Neural cell (in vitro differentiated cells): ENCODE measurements around the gene PRKACA. TPM values are rescaled to one million over a fixed set of nuclear protein-coding genes. Genes with fewer than 3 reads are reported as not detected.

Experiments used
- H2AFZ ChIP-seq: fragments of 200-600, 300-800 bp; sonication (generic), shearing (Covaris generic); 2 replicates; pipeline ENCODE4 v1.6.0; 2014; ENCODE audit warnings: low read depth, mild to moderate bottlenecking, antibody characterized with exemption, low read length, moderate library complexity
- H3F3A ChIP-seq: fragments of 200-600 bp; shearing (Covaris generic); 2 replicates; pipeline ENCODE4 v1.6.1; 2016; ENCODE audit warnings: mild to moderate bottlenecking, moderate library complexity, mixed read lengths, antibody characterized with exemption, low read length; ENCODE audit not compliant: insufficient read depth, poor library complexity, severe bottlenecking
- H3K27ac ChIP-seq: fragments of 200-600, 300-800 bp; sonication (generic), shearing (Covaris generic); 2 replicates; pipeline ENCODE4 v1.5.1; 2014; ENCODE audit warnings: mild to moderate bottlenecking, low read length, moderate library complexity
- H3K27me3 ChIP-seq: fragments of 300-800, 200-600 bp; sonication (generic), shearing (Covaris generic); 2 replicates; pipeline ENCODE4 v1.6.0; 2014; ENCODE audit warnings: mild to moderate bottlenecking, low read depth, low read length, moderate library complexity; ENCODE audit not compliant: insufficient read depth
- H3K36me3 ChIP-seq: fragments of 300-800, 200-600 bp; sonication (generic), shearing (Covaris generic); 2 replicates; pipeline ENCODE4 v1.5.1; 2014; ENCODE audit warnings: mild to moderate bottlenecking, antibody characterized with exemption, low read length, moderate library complexity; ENCODE audit not compliant: insufficient read depth
- H3K4me2 ChIP-seq: fragments of 300-800, 200-600 bp; sonication (generic), shearing (Covaris generic); 2 replicates; pipeline ENCODE4 v1.6.0; 2014; ENCODE audit warnings: mild to moderate bottlenecking, low read length
- H3K4me3 ChIP-seq: fragments of 300-800, 200-600 bp; sonication (generic), shearing (Covaris generic); 2 replicates; pipeline ENCODE4 v1.5.1; 2014; ENCODE audit warnings: mild to moderate bottlenecking, low read length, moderate library complexity
- H3K79me2 ChIP-seq: fragments of 200-600 bp; shearing (Covaris generic); replicated peaks from 2 replicates; pipeline ENCODE4 v1.6.0; 2014; ENCODE audit warnings: mild to moderate bottlenecking, low read length, moderate library complexity; ENCODE audit not compliant: insufficient read depth
- H3K9ac ChIP-seq: fragments of 300-800, 200-600 bp; sonication (generic), shearing (Covaris generic); 2 replicates; pipeline ENCODE4 v1.6.1; 2016; ENCODE audit warnings: mild to moderate bottlenecking, low read length, mixed read lengths
- H3K9me2 ChIP-seq: fragments of 200-600 bp; shearing (Covaris generic); 2 replicates; pipeline ENCODE4 v1.6.1; 2016; ENCODE audit warnings: mild to moderate bottlenecking, low read length, mixed read lengths; ENCODE audit not compliant: insufficient read depth
- H3K9me3 ChIP-seq: fragments of 200-600, 300-800 bp; sonication (generic), shearing (Covaris generic); 2 replicates; pipeline ENCODE4 v1.6.1; 2016; ENCODE audit warnings: mild to moderate bottlenecking, mixed run types, low read length, moderate library complexity, mixed read lengths
- H4K20me1 ChIP-seq: fragments of 200-600 bp; shearing (Covaris generic); 2 replicates; pipeline ENCODE4 v1.6.1; 2016; ENCODE audit warnings: mild to moderate bottlenecking, mixed run types; ENCODE audit not compliant: insufficient read depth
- CTCF ChIP-seq: fragments of 450-650 bp; IDR thresholded peaks from 2 replicates; pipeline ENCODE4 v1.5.1; 2014; ENCODE audit warnings: antibody characterized with exemption, mild to moderate bottlenecking, moderate library complexity; ENCODE audit not compliant: poor library complexity, severe bottlenecking
- EP300 ChIP-seq: fragments of 450-650 bp; conservative IDR thresholded peaks from 2 replicates; pipeline ENCODE4 v1.6.1; 2014; ENCODE audit warnings: antibody characterized with exemption, mild to moderate bottlenecking, moderate library complexity; ENCODE audit not compliant: poor library complexity, severe bottlenecking
- EZH2 ChIP-seq: fragments of 200-600, 300-800 bp; shearing (Covaris generic), sonication (generic); IDR thresholded peaks from 2 replicates; pipeline ENCODE4 v1.6.1; 2014; ENCODE audit warnings: antibody characterized with exemption, low read length, borderline replicate concordance, mild to moderate bottlenecking; ENCODE audit not compliant: insufficient read depth, poor library complexity, severe bottlenecking
- MXI1 ChIP-seq: fragments of 450-650 bp; conservative IDR thresholded peaks from 2 replicates; pipeline ENCODE4 v1.6.1; 2014; ENCODE audit warnings: antibody characterized with exemption, mild to moderate bottlenecking; ENCODE audit not compliant: poor library complexity, severe bottlenecking
- POLR2AphosphoS5 ChIP-seq: IDR thresholded peaks from 2 replicates; pipeline ENCODE4 v1.6.1; 2012
- RAD21 ChIP-seq: fragments of 450-650 bp; conservative IDR thresholded peaks from 2 replicates; pipeline ENCODE4 v1.6.1; 2014; ENCODE audit warnings: antibody characterized with exemption, mild to moderate bottlenecking, moderate library complexity
- REST ChIP-seq: IDR thresholded peaks from 2 replicates; pipeline ENCODE4 v1.6.1; 2012; ENCODE audit warnings: borderline replicate concordance
- SMC3 ChIP-seq: fragments of 450-650 bp; conservative IDR thresholded peaks from 2 replicates; pipeline ENCODE4 v1.6.1; 2014; ENCODE audit warnings: antibody characterized with exemption, mild to moderate bottlenecking, moderate library complexity; ENCODE audit not compliant: poor library complexity
- TAF1 ChIP-seq: IDR thresholded peaks from 2 replicates; pipeline ENCODE4 v1.6.1; 2012; ENCODE audit warnings: low read depth
- polyA plus RNA-seq: library from polyadenylated mRNA; depleted of rRNA; stranded (reverse); fragments of >200 nt; gene quantifications from 2 replicates; pipeline ENCODE4 v1.2.3, GENCODE V29; 2014

Gene PRKACA
- polyA plus RNA-seq, 1 donor from 2014 or later: 11.7 TPM

GRCh38 chr19:14078411-14078810 lies 39.2 kb downstream of the PRKACA start:
- Histone ChIP-seq H3K79me2 (no peaks in the 10 kb centered on the region), H4K20me1 (no peaks in the 10 kb centered on the region), H3F3A (no peaks in the 10 kb centered on the region), H3K9me2 (no peaks in the 10 kb centered on the region), H3K4me3 (no peak overlapping the region), H3K27me3 (no peaks in the 10 kb centered on the region), H2AFZ (no peak overlapping the region), H3K36me3 (no peaks in the 10 kb centered on the region), H3K9ac (no peak overlapping the region), H3K9me3 (no peaks in the 10 kb centered on the region), H3K27ac (no peak overlapping the region), H3K4me2 (no peak overlapping the region)
- TF ChIP-seq EP300: no peak
- TF ChIP-seq CTCF: no peak

DNA sequence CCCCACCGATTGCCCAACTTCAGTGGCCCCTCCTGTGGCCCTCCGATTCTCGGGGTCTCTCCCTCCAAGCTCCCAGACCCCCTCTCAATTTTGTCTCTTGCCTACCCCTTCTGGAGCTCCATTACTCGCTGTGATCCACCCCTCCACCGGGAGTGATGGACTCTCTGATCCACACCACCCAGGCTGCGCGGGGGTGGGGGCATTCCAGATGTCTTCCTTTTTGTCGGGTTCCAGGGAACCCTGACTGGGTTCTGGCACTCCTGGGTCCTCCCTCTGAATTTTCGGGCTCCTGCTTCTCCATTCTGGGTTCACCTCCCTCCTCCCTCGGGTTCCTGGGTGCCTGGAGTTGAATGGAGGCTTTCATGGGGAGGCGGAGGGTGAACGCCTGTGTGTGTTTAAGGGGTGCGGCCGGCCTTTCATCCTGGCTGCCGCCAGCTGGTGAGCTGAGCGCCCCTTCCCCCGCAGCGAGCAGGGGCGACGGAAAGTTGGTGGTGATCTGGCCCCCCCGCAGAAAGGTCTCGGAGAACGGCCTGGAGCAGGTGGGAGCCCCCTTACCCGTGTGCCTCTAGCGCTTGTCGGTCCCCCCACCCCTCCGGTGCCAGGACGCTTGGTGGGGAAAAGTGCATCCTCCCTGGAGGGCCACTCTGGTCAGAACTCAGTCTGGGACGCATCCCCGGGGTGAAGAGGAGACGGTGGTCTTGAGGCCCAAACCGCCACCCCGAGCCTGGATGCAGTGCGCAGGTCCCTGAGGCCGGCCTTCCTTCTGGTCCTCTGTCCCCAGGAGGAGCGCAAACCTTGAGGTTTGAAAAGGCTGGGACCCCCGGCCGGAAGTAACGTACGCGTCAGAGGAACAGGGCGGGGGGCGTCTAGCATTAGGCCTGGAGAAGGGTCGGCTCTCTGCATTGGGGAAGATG lies 43.4 kb downstream of the PRKACA start:
- no peaks in the 10 kb centered on the region for H3K36me3 ChIP-seq
- H3K79me2 ChIP-seq: no peaks in the 10 kb centered on the region
- H2AFZ ChIP-seq: peak overlapping the region; percentile 60
- peak overlapping the region; percentile 87 for H3K4me3 ChIP-seq
- H3K4me2 ChIP-seq: peak overlapping the region; percentile 84
- TF ChIP-seq EP300 (no peak), POLR2AphosphoS5 (no peak), CTCF (no peak), REST (no peak), EZH2 (no peak), MXI1 (no peak), SMC3 (no peak), RAD21 (no peak), TAF1 (no peak)
- peak overlapping the region; percentile 69 for H3K9ac ChIP-seq
- no peaks in the 10 kb centered on the region for H4K20me1 ChIP-seq
- H3F3A ChIP-seq: no peaks in the 10 kb centered on the region
- no peaks in the 10 kb centered on the region for H3K9me2 ChIP-seq
- H3K9me3 ChIP-seq: no peaks in the 10 kb centered on the region
- H3K27ac ChIP-seq: peak overlapping the region; percentile 53
- peaks cover 15% of the 10 kb centered on the region for H3K27me3 ChIP-seq
